CD4-positive, alpha-beta T cell treated with Interleukin-17A for 1 hour (primary cell): ENCODE data around the gene PRAMEF9.
"Not testable (repeated sequence)": the region's sequence is repeated elsewhere in the genome, so short reads cannot be mapped to it uniquely, and the experiment has no call there.

Experiments used
- DNase-seq: peaks from one replicate; pipeline ENCODE4 v3.0.0-alpha.2; 2020

Gene PRAMEF9

GRCh38 chr1:13171548-13171947 lies at the start of gene PRAMEF9:
Gene PRAMEF9, plus strand, starts transcription at chr1:13171848. Its CDS starts 3,433 bp downstream, at chr1:13175281.
- not testable (repeated sequence) for DNase-seq

- not testable (repeated sequence) for DNase-seq
Measured at GRCh38 chr1:13155909-13156308, 15.7 kb upstream of the PRAMEF9 start, which contains the start of gene PRAMEF26. Gene PRAMEF26, minus strand, starts transcription at chr1:13156009. Its CDS starts 2,914 bp downstream, at chr1:13153095.

DNA sequence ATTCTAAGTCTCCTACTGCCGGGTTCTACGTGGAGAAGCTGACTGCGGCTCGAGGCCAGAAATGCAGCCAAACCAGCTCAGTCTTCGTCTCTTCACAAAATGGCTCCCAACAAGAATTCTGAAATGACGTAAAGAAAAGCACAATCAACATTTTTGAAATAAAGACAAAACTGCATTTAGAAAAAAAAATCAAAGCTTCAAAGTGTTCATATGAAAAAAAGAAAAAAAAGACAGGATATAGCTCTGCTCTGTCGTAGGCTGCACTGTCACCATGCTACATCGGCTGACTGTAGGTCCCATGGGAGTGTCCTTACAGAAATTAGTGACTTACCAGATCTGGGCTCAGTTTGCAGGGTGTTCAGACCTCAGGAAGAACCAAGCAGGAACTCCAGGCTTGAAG lies 6.1 kb upstream of the PRAMEF9 start, which contains the start of gene HNRNPCL4:
Gene HNRNPCL4, minus strand, starts transcription at position 101 of the 400 bp plus-strand sequence. CDS start 164 bp downstream, outside the sequence.
- not testable (repeated sequence) for DNase-seq

GRCh38 chr1:13201309-13201708 lies 29.7 kb downstream of the PRAMEF9 start, which contains the start of gene PRAMEF13:
Gene PRAMEF13, minus strand, starts transcription at chr1:13201409. Its CDS starts 1,820 bp downstream, at chr1:13199589.
- not testable (repeated sequence) for DNase-seq

- not testable (repeated sequence) for DNase-seq
Measured at GRCh38 chr1:13208712-13209111, 37.1 kb downstream of the PRAMEF9 start.

- DNase-seq: not testable (repeated sequence)
Measured at GRCh38 chr1:13216619-13217018, 45.0 kb downstream of the PRAMEF9 start.

DNA sequence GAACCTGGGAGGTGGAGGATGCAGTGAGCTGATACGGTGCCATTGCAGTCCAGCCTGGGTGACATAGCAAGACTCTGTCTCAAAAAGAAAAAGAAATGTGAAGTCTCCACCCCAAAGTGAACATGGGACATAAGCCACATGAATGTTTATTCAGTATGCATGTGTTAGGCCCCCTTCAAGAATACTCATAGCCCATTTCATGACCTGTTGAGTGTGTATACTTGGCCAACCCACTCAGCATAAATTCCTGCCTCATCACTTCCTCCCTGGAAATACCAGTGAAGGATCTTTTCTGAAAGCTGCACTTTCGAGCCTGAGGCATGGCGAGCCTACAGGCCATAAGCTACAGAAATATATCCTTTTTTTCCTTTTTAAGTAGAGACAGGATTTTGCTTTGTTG lies 47.6 kb downstream of the PRAMEF9 start:
- DNase-seq: not testable (repeated sequence)

GRCh38 chr1:13222788-13223187 lies 51.1 kb downstream of the PRAMEF9 start:
- not testable (repeated sequence) for DNase-seq

- no peak for DNase-seq
Measured at GRCh38 chr1:13224480-13225060, 52.9 kb downstream of the PRAMEF9 start.

GRCh38 chr1:13225675-13226204 lies 54.1 kb downstream of the PRAMEF9 start, which contains the start of gene PRAMEF18:
Gene PRAMEF18, minus strand, starts transcription at chr1:13226154. Its CDS starts 48 bp downstream, at chr1:13226106.
- not testable (repeated sequence) for DNase-seq

- not testable (repeated sequence) for DNase-seq
Measured at GRCh38 chr1:13227271-13228055, 55.8 kb downstream of the PRAMEF9 start.

DNA sequence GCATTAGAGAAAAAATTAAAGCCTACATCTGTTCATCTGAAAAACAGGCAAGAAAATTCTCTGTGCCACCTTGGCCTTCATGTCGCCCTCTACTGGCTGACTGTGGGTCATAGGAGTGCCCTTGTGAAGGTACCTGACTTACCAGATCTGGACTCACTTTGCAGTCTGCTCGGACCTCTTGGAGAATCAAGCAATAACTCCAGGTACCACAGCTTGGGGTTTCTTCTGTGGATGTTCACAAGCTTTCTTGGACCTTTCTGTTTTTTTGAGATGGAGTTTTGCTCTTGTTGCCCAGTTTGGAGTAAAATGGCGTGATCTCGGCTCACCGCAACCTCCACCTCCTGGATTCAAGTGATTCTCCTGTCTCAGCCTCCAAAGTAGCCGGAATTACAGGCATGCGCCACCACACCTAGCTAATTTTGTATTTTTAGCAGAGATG lies 56.7 kb downstream of the PRAMEF9 start:
- DNase-seq: peak; percentile 19
